Lung (tissue), 12 donors: ENCODE results near the gene SPAG5. TPM values are rescaled to one million over a fixed set of nuclear protein-coding genes. Genes with fewer than 3 reads are reported as not detected.

Source experiments
- ATAC-seq: fragments of 200-7000 bp; cut with Tn5 transposase; one replicate; pipeline ENCODE4 v1.9.1; 2020; ENCODE audit warnings: moderate number of reproducible peaks; ENCODE audit not compliant: insufficient read depth, low FRiP score
- DNase-seq, 3 donors: peaks; one replicate each; pipeline ENCODE4 v3.0.0-alpha.2; 2013 to 2017
- H3K27ac ChIP-seq, 2 donors: one replicate each; pipeline ENCODE4 v1.5.1; 2013; ENCODE audit warnings: mild to moderate bottlenecking in 2 of 2, moderate library complexity in 2 of 2, control low read depth in 1 of 2, inconsistent platforms in 1 of 2, low read depth in 1 of 2, low read length in 1 of 2
- H3K27me3 ChIP-seq, 3 donors: one replicate each; pipeline ENCODE4 v1.5.1; 2013; ENCODE audit warnings: low read length in 2 of 3; ENCODE audit not compliant: control insufficient read depth in 3 of 3, insufficient read depth in 3 of 3
- H3K36me3 ChIP-seq, 4 donors: one replicate each; pipeline ENCODE4 v1.5.1; 2013; ENCODE audit warnings: low read length in 4 of 4, mild to moderate bottlenecking in 1 of 4, moderate library complexity in 1 of 4; ENCODE audit not compliant: control insufficient read depth in 4 of 4, insufficient read depth in 4 of 4
- H3K4me1 ChIP-seq, 5 donors: one replicate each; pipeline ENCODE4 v1.5.1; 2013; ENCODE audit warnings: low read length in 5 of 5, mild to moderate bottlenecking in 2 of 5, moderate library complexity in 1 of 5; ENCODE audit not compliant: control insufficient read depth in 5 of 5, insufficient read depth in 5 of 5
- H3K4me3 ChIP-seq: one replicate; pipeline ENCODE4 v1.5.1; 2013; ENCODE audit warnings: mild to moderate bottlenecking, control low read depth, moderate library complexity
- H3K9ac ChIP-seq, 2 donors: one replicate each; pipeline ENCODE4 v1.5.1; 2013; ENCODE audit warnings: low read length in 2 of 2, control low read depth in 1 of 2; ENCODE audit not compliant: insufficient read depth in 1 of 2
- H3K9me3 ChIP-seq, 4 donors: one replicate each; pipeline ENCODE4 v1.5.1; 2013; ENCODE audit warnings: low read length in 3 of 4, mild to moderate bottlenecking in 1 of 4, moderate library complexity in 1 of 4; ENCODE audit not compliant: control insufficient read depth in 4 of 4, insufficient read depth in 3 of 4
- CTCF ChIP-seq: IDR thresholded peaks from 2 replicates; pipeline ENCODE4 v1.5.1; 2012; ENCODE audit warnings: mild to moderate bottlenecking; ENCODE audit errors: control extremely low read depth, extremely low read depth
- WGBS, 2 donors: extraction: QIAGEN DNeasy Blood & Tissue Kit; methylation state at CpG; one replicate each; pipeline ENCODE4 v1.1.7; 2013; 5-methylcytosine and 5-hydroxymethylcytosine counted together
- polyA plus RNA-seq, 2 donors: library from polyadenylated mRNA; stranded (reverse); fragments of 200-250 nt; gene quantifications; one replicate each; pipeline ENCODE4 v1.2.1, GENCODE V29; 2013
- total RNA-seq, 2 donors: library from RNA; depleted of rRNA in 1 of 2; stranded (reverse); fragments of >200 nt in 1 of 2; gene quantifications; one replicate each; pipeline ENCODE4 v1.2.1, GENCODE V29; 2014 to 2021
- donor health status: control.
- donor health status: control.
- donor health status: Bipolar disorder and iron deficiency.
- donor health status: healthy.
- donor health status: DM: yes; HTN: yes; CAD: no.

Gene SPAG5
- total and polyA plus RNA-seq, 4 donors: 6.3 to 15.0 (median 10.2) TPM

GRCh38 chr17:28538296-28538895 lies 60.4 kb downstream of the SPAG5 start:
- no peak for TF ChIP-seq CTCF
- H3K4me3 ChIP-seq: no peak overlapping the region
- H3K27ac ChIP-seq: no peak overlapping the region
- no peaks in the 10 kb centered on the region for H3K27me3 ChIP-seq
- no peak overlapping the region for H3K9ac ChIP-seq
- peaks cover 0 to 4% (median 0%) of the 10 kb centered on the region in 5 donors for H3K4me1 ChIP-seq
- WGBS, 2 donors: 90 to 92% methylated on average over 14 of the region's 14 CpGs
- ATAC-seq: no peak
- no peaks in the 10 kb centered on the region for H3K9me3 ChIP-seq
- DNase-seq: no peak
- H3K36me3 ChIP-seq: no peaks in the 10 kb centered on the region

GRCh38 chr17:28537219-28537610 lies 61.6 kb downstream of the SPAG5 start:
- ATAC-seq (no peak), DNase-seq (no peak)
- no peaks in the 10 kb centered on the region for H3K36me3 ChIP-seq
- no peaks in the 10 kb centered on the region for H3K27me3 ChIP-seq
- no peak overlapping the region for H3K4me3 ChIP-seq
- H3K9me3 ChIP-seq: no peaks in the 10 kb centered on the region
- WGBS, 2 donors: 77 to 81% methylated on average over 12 of the region's 12 CpGs
- H3K9ac ChIP-seq: no peak overlapping the region
- no peak overlapping the region for H3K27ac ChIP-seq
- peaks cover 0 to 6% (median 0%) of the 10 kb centered on the region in 5 donors for H3K4me1 ChIP-seq
- TF ChIP-seq CTCF: no peak

- no peak for TF ChIP-seq CTCF
- no peak overlapping the region for H3K4me3 ChIP-seq
- no peaks in the 10 kb centered on the region for H3K36me3 ChIP-seq
- no peak overlapping the region for H3K9ac ChIP-seq
- peaks cover 0 to 6% (median 0%) of the 10 kb centered on the region in 5 donors for H3K4me1 ChIP-seq
- DNase-seq: no peak
- H3K9me3 ChIP-seq: no peaks in the 10 kb centered on the region
- WGBS, 2 donors: 70 to 81% methylated on average over 9 of the region's 9 CpGs
- H3K27ac ChIP-seq: no peak overlapping the region
- H3K27me3 ChIP-seq: no peaks in the 10 kb centered on the region
- ATAC-seq: no peak
Measured at GRCh38 chr17:28536532-28537218, 62.1 kb downstream of the SPAG5 start.
